OCI-LY1 (cell line): ENCODE measurements around the gene GNAO1.

Experiments used
- H2AFZ ChIP-seq: fragments of 200-600 bp; sonication (generic), shearing (Covaris generic); 2 replicates; pipeline ENCODE4 v1.6.0; 2014; ENCODE audit warnings: antibody characterized with exemption, mild to moderate bottlenecking, low read length
- H3F3A ChIP-seq: fragments of 200-600 bp; sonication (generic), shearing (Covaris generic); 2 replicates; pipeline ENCODE4 v1.6.0; 2014; ENCODE audit warnings: mild to moderate bottlenecking, antibody characterized with exemption, low read length, moderate library complexity; ENCODE audit not compliant: insufficient read depth
- H3K27ac ChIP-seq: fragments of 200-600 bp; sonication (generic); 2 replicates; pipeline ENCODE4 v1.5.1; 2014; ENCODE audit warnings: low read length, mixed run types, mild to moderate bottlenecking, low read depth; ENCODE audit not compliant: poor library complexity, severe bottlenecking
- H3K27me3 ChIP-seq: fragments of 200-600 bp; sonication (generic); 2 replicates; pipeline ENCODE4 v1.6.0; 2014; ENCODE audit warnings: antibody characterized with exemption, mild to moderate bottlenecking, low read length, moderate library complexity; ENCODE audit not compliant: insufficient read depth
- H3K36me3 ChIP-seq: fragments of 200-600 bp; sonication (generic); 2 replicates; pipeline ENCODE4 v1.6.1; 2014; ENCODE audit warnings: mild to moderate bottlenecking, antibody characterized with exemption, low read length, moderate library complexity, mixed read lengths; ENCODE audit not compliant: insufficient read depth
- H3K4me1 ChIP-seq: fragments of 200-600 bp; sonication (generic); 2 replicates; pipeline ENCODE4 v1.5.1; 2014; ENCODE audit warnings: mild to moderate bottlenecking, low read length, moderate library complexity; ENCODE audit not compliant: insufficient read depth, severe bottlenecking
- H3K4me2 ChIP-seq: fragments of 200-600 bp; sonication (generic), shearing (Covaris generic); 2 replicates; pipeline ENCODE4 v1.6.1; 2014; ENCODE audit warnings: low read length
- H3K4me3 ChIP-seq: fragments of 200-600 bp; sonication (generic); 2 replicates; pipeline ENCODE4 v1.5.1; 2014; ENCODE audit warnings: low read length, low read depth, mild to moderate bottlenecking, mixed read lengths; ENCODE audit not compliant: poor library complexity, severe bottlenecking
- H3K79me2 ChIP-seq: fragments of 200-600 bp; shearing (Covaris generic); 2 replicates; pipeline ENCODE4 v1.6.1; 2016; ENCODE audit warnings: mixed run types, low read length, mixed read lengths; ENCODE audit not compliant: insufficient read depth
- H3K9ac ChIP-seq: fragments of 200-600 bp; sonication (generic), shearing (Covaris generic); 2 replicates; pipeline ENCODE4 v1.6.1; 2014; ENCODE audit warnings: mild to moderate bottlenecking, low read length, mixed read lengths
- H3K9me2 ChIP-seq: fragments of 200-600 bp; sonication (generic), shearing (Covaris generic); 2 replicates; pipeline ENCODE4 v1.6.1; 2014; ENCODE audit warnings: low read depth, mild to moderate bottlenecking, low read length, mixed read lengths
- H3K9me3 ChIP-seq: fragments of 200-600 bp; shearing (Covaris generic); 2 replicates; pipeline ENCODE4 v1.6.1; 2014; ENCODE audit warnings: low read length, mixed read lengths
- H4K20me1 ChIP-seq: fragments of 200-600 bp; sonication (generic), shearing (Covaris generic); 2 replicates; pipeline ENCODE4 v1.6.0; 2016; ENCODE audit warnings: mild to moderate bottlenecking, low read length; ENCODE audit not compliant: insufficient read depth
- CTCF ChIP-seq: fragments of 200-600 bp; sonication (generic), shearing (Covaris generic); IDR thresholded peaks from 2 replicates; pipeline ENCODE4 v1.5.1; 2017; ENCODE audit warnings: mild to moderate bottlenecking, antibody characterized with exemption, low read length, moderate library complexity, mixed read lengths
- EZH2 ChIP-seq: fragments of 200-600 bp; sonication (generic), shearing (Covaris generic); IDR thresholded peaks from 2 replicates; pipeline ENCODE4 v1.8.0; 2017; ENCODE audit warnings: borderline replicate concordance, mixed run types, mild to moderate bottlenecking, antibody characterized with exemption, low read length, moderate library complexity, mixed read lengths

The GNAO1 gene

GRCh38 chr16:56227936-56228335, 36.6 kb downstream of the GNAO1 start:
- H3F3A ChIP-seq: no peaks in the 10 kb centered on the region

GRCh38 chr16:56228476-56228875, 37.2 kb downstream of the GNAO1 start:
- no peak for TF ChIP-seq EZH2

More at GRCh38 chr16:56227936-56228335, 36.6 kb downstream of the GNAO1 start:
- H3K79me2 ChIP-seq: no peaks in the 10 kb centered on the region
- no peaks in the 10 kb centered on the region for H3K9me3 ChIP-seq
- no peak overlapping the region for H3K4me2 ChIP-seq
- no peak for TF ChIP-seq EZH2
- TF ChIP-seq CTCF: no peak
- no peak overlapping the region for H3K4me3 ChIP-seq
- H4K20me1 ChIP-seq: no peaks in the 10 kb centered on the region
- H3K9ac ChIP-seq: no peak overlapping the region
- no peak overlapping the region for H3K27ac ChIP-seq
- H3K36me3 ChIP-seq: no peaks in the 10 kb centered on the region
- no peaks in the 10 kb centered on the region for H3K4me1 ChIP-seq
- no peaks in the 10 kb centered on the region for H3K27me3 ChIP-seq
- H2AFZ ChIP-seq: no peak overlapping the region
- H3K9me2 ChIP-seq: no peaks in the 10 kb centered on the region

GRCh38 chr16:56233795-56234566, 42.7 kb downstream of the GNAO1 start:
- no peak overlapping the region for H3K9ac ChIP-seq
- no peaks in the 10 kb centered on the region for H3K79me2 ChIP-seq
- H3K36me3 ChIP-seq: no peaks in the 10 kb centered on the region
- H2AFZ ChIP-seq: no peak overlapping the region
- H3K4me1 ChIP-seq: no peaks in the 10 kb centered on the region
- TF ChIP-seq EZH2: no peak
- no peak for TF ChIP-seq CTCF
- H3K4me2 ChIP-seq: no peak overlapping the region
- no peaks in the 10 kb centered on the region for H3F3A ChIP-seq
- no peaks in the 10 kb centered on the region for H3K27me3 ChIP-seq
- H3K27ac ChIP-seq: no peak overlapping the region
- no peaks in the 10 kb centered on the region for H4K20me1 ChIP-seq
- H3K4me3 ChIP-seq: no peak overlapping the region
- no peaks in the 10 kb centered on the region for H3K9me2 ChIP-seq
- no peaks in the 10 kb centered on the region for H3K9me3 ChIP-seq

More at GRCh38 chr16:56228476-56228875, 37.2 kb downstream of the GNAO1 start:
- Histone ChIP-seq H3K9me2 (no peaks in the 10 kb centered on the region), H3K4me1 (no peaks in the 10 kb centered on the region), H2AFZ (no peak overlapping the region), H3K27me3 (no peaks in the 10 kb centered on the region), H3K9ac (no peak overlapping the region), H3K27ac (no peak overlapping the region), H3K4me2 (no peak overlapping the region), H3K9me3 (no peaks in the 10 kb centered on the region), H3F3A (no peaks in the 10 kb centered on the region), H3K79me2 (no peaks in the 10 kb centered on the region), H3K36me3 (no peaks in the 10 kb centered on the region), H3K4me3 (no peak overlapping the region), H4K20me1 (no peaks in the 10 kb centered on the region)

- no peak overlapping the region for H3K4me2 ChIP-seq
- TF ChIP-seq CTCF (no peak), EZH2 (no peak)
- no peaks in the 10 kb centered on the region for H4K20me1 ChIP-seq
- H3K4me3 ChIP-seq: no peak overlapping the region
- H3K4me1 ChIP-seq: no peaks in the 10 kb centered on the region
- no peaks in the 10 kb centered on the region for H3F3A ChIP-seq
- H3K9ac ChIP-seq: no peak overlapping the region
- H3K27ac ChIP-seq: no peak overlapping the region
- H3K27me3 ChIP-seq: no peaks in the 10 kb centered on the region
- H3K9me3 ChIP-seq: no peaks in the 10 kb centered on the region
- no peaks in the 10 kb centered on the region for H3K36me3 ChIP-seq
- no peaks in the 10 kb centered on the region for H3K9me2 ChIP-seq
- H3K79me2 ChIP-seq: no peaks in the 10 kb centered on the region
- no peak overlapping the region for H2AFZ ChIP-seq
These were observed 43.4 kb downstream of the GNAO1 start for GRCh38 chr16:56234737-56235136.
